ENCODE results near the gene CYP26A1.

- TF ChIP-seq CTCF (conservative IDR thresholded peaks at IDR 0.05) (no peak), ZFX (IDR thresholded peaks at IDR 0.05) (no peak)
These were observed 3.2 kb downstream of the CYP26A1 start for GRCh38 chr10:93076871-93077270.

Data from C4-2B (cell line).